ENCODE measurements around the gene NLRC3. TPM values are rescaled to one million over a fixed set of nuclear protein-coding genes. Genes with fewer than 3 reads are reported as not detected.
A peak's percentile ranks its signal among the peaks of the same experiment; 100 is the strongest.

NLRC3 gene
- total RNA-seq, 2 donors from 2014 or later: 0.11 to 0.18 TPM

GRCh38 chr16:3580686-3581085 is 3.5 kb upstream of the NLRC3 start:
- H3K4me3 ChIP-seq (ENCODE audit: low read length): no peak overlapping the region
- H3K27ac Mint-ChIP-seq: peak overlapping the region; percentile 53
- no peak for DNase-seq
- H3K4me3 Mint-ChIP-seq: no peak overlapping the region
- no peak for TF ChIP-seq CTCF (conservative IDR thresholded peaks at IDR 0.05)
- H3K36me3 Mint-ChIP-seq (ENCODE audit: low read depth): peaks cover 16% of the 10 kb centered on the region
- peaks cover 9% of the 10 kb centered on the region for H3K36me3 ChIP-seq (ENCODE audit: control insufficient read depth, insufficient read depth, low read length)
- no peak overlapping the region for H3K27ac ChIP-seq (ENCODE audit: low read depth, low read length)
- 87 to 90% methylated on average over 7 to 8 of the region's 8 CpGs for WGBS, 2 experiments (ENCODE audit: insufficient coverage in 1 of 2, insufficient read length in 1 of 2)
- no peaks in the 10 kb centered on the region for H3K27me3 Mint-ChIP-seq (ENCODE audit: insufficient read depth)
- H3K9me3 ChIP-seq (ENCODE audit: control insufficient read depth, low read length): no peaks in the 10 kb centered on the region
- no peak overlapping the region for H3K9ac ChIP-seq (ENCODE audit: extremely low read depth, low read length, poor library complexity, severe bottlenecking)
- no peaks in the 10 kb centered on the region for H3K4me1 Mint-ChIP-seq
- no peaks in the 10 kb centered on the region for H3K9me3 Mint-ChIP-seq
- no peaks in the 10 kb centered on the region for H3K27me3 ChIP-seq (ENCODE audit: control insufficient read depth, insufficient read depth, low read length, poor library complexity, severe bottlenecking)
- H3K4me1 ChIP-seq (ENCODE audit: control insufficient read depth, insufficient read depth, low read length): no peaks in the 10 kb centered on the region

DNA sequence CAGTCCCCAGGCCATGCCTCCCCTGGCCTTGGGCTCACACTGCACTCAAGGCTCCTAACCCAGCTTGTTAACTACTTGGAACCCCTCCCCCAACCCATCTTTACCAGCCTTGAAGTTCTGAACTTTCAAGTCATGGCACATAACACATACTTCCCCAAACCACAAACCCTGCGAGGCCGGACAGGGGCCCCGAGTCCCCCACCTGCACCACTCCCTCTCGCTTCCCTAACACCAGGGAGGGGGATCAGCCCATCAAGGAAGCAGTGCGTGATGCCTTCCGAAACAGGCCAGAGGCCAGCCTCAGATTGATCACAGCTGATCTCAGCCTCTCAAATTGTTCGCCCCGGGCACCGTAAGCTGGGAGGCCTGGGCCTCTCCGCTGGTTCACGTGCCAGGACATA is 3.0 kb upstream of the NLRC3 start:
- H3K36me3 ChIP-seq (ENCODE audit: control insufficient read depth, insufficient read depth, low read length): peaks cover 9% of the 10 kb centered on the region
- Mint-ChIP-seq H3K36me3 (ENCODE audit: low read depth) (peaks cover 16% of the 10 kb centered on the region), H3K27ac (peak overlapping the region; percentile 53), H3K4me3 (no peak overlapping the region), H3K4me1 (no peaks in the 10 kb centered on the region), H3K27me3 (ENCODE audit: insufficient read depth) (no peaks in the 10 kb centered on the region), H3K9me3 (no peaks in the 10 kb centered on the region)
- no peak overlapping the region for H3K27ac ChIP-seq (ENCODE audit: low read depth, low read length)
- no peaks in the 10 kb centered on the region for H3K27me3 ChIP-seq (ENCODE audit: control insufficient read depth, insufficient read depth, low read length, poor library complexity, severe bottlenecking)
- DNase-seq: no peak
- WGBS, 2 experiments (ENCODE audit: insufficient coverage in 1 of 2, insufficient read length in 1 of 2): 94 to 95% methylated on average over 9 to 11 of the region's 11 CpGs
- no peaks in the 10 kb centered on the region for H3K4me1 ChIP-seq (ENCODE audit: control insufficient read depth, insufficient read depth, low read length)
- no peak overlapping the region for H3K9ac ChIP-seq (ENCODE audit: extremely low read depth, low read length, poor library complexity, severe bottlenecking)
- TF ChIP-seq CTCF (conservative IDR thresholded peaks at IDR 0.05): no peak
- no peaks in the 10 kb centered on the region for H3K9me3 ChIP-seq (ENCODE audit: control insufficient read depth, low read length)
- H3K4me3 ChIP-seq (ENCODE audit: low read length): no peak overlapping the region

GRCh38 chr16:3579776-3580175 is 2.6 kb upstream of the NLRC3 start:
- Histone ChIP-seq H3K27me3 (ENCODE audit: control insufficient read depth, insufficient read depth, low read length, poor library complexity, severe bottlenecking) (no peaks in the 10 kb centered on the region), H3K27ac (ENCODE audit: low read depth, low read length) (no peak overlapping the region), H3K4me3 (ENCODE audit: low read length) (no peak overlapping the region), H3K9ac (ENCODE audit: extremely low read depth, low read length, poor library complexity, severe bottlenecking) (no peak overlapping the region), H3K4me1 (ENCODE audit: control insufficient read depth, insufficient read depth, low read length) (no peaks in the 10 kb centered on the region), H3K36me3 (ENCODE audit: control insufficient read depth, insufficient read depth, low read length) (peaks cover 7% of the 10 kb centered on the region), H3K9me3 (ENCODE audit: control insufficient read depth, low read length) (no peaks in the 10 kb centered on the region)
- DNase-seq: no peak
- Mint-ChIP-seq H3K27ac (peak overlapping the region; percentile 53), H3K4me1 (no peaks in the 10 kb centered on the region), H3K4me3 (no peak overlapping the region), H3K27me3 (ENCODE audit: insufficient read depth) (no peaks in the 10 kb centered on the region), H3K9me3 (no peaks in the 10 kb centered on the region), H3K36me3 (ENCODE audit: low read depth) (peaks cover 13% of the 10 kb centered on the region)
- 92 to 96% methylated on average over 7 of the region's 7 CpGs for WGBS, 2 experiments (ENCODE audit: insufficient coverage in 1 of 2, insufficient read length in 1 of 2)
- no peak for TF ChIP-seq CTCF (conservative IDR thresholded peaks at IDR 0.05)
